HCT116 (cell line): ENCODE measurements around the gene ATP2A3.

Experiments
- CTCF ChIP-seq, 3 experiments: fragments of 200-600 bp in 1 of 3; sonication (generic) in 1 of 3; IDR thresholded peaks in 2 of 3; conservative IDR thresholded peaks in 1 of 3; 2 replicates each; pipeline ENCODE4 v1.5.1; 2012 to 2017; ENCODE audit warnings: low read depth in 2 of 3, low read length in 2 of 3, antibody characterized with exemption in 1 of 3, borderline replicate concordance in 1 of 3, control low read depth in 1 of 3, mild to moderate bottlenecking in 1 of 3, mixed read lengths in 1 of 3, mixed run types in 1 of 3, moderate library complexity in 1 of 3; ENCODE audit not compliant: insufficient read depth in 1 of 3
- EZH2 ChIP-seq: fragments of 200-600 bp; sonication (generic); IDR thresholded peaks from 2 replicates; pipeline ENCODE4 v1.6.1; 2017; ENCODE audit warnings: antibody characterized with exemption, mixed run types
- FOSL1 ChIP-seq: IDR thresholded peaks from 2 replicates; pipeline ENCODE4 v1.6.1; 2012; ENCODE audit warnings: low read depth
- JUND ChIP-seq: IDR thresholded peaks from 2 replicates; pipeline ENCODE4 v1.6.1; 2012
- MAX ChIP-seq: IDR thresholded peaks from 2 replicates; pipeline ENCODE4 v1.6.1; 2012
- POLR2A ChIP-seq: IDR thresholded peaks from 2 replicates; pipeline ENCODE4 v1.7.0; 2011; ENCODE audit warnings: borderline replicate concordance; ENCODE audit not compliant: insufficient read depth, insufficient read length; ENCODE audit errors: extremely low read depth
- POLR2AphosphoS5 ChIP-seq: IDR thresholded peaks from 2 replicates; pipeline ENCODE4 v1.6.1; 2011; ENCODE audit warnings: mild to moderate bottlenecking, low read depth, low read length, moderate library complexity
- RAD21 ChIP-seq: IDR thresholded peaks from 2 replicates; pipeline ENCODE4 v1.6.1; 2012; ENCODE audit warnings: low read depth, mild to moderate bottlenecking
- REST ChIP-seq: IDR thresholded peaks from 2 replicates; pipeline ENCODE4 v1.6.1; 2012; ENCODE audit warnings: low read depth
- SP1 ChIP-seq: IDR thresholded peaks from 2 replicates; pipeline ENCODE4 v1.6.1; 2012; ENCODE audit warnings: low read depth
- SRF ChIP-seq: IDR thresholded peaks from 2 replicates; pipeline ENCODE4 v1.6.1; 2012; ENCODE audit warnings: low read depth
- ZFX ChIP-seq: fragments of 450-650 bp; IDR thresholded peaks from 2 replicates; pipeline ENCODE4 v1.6.1; 2017

GRCh38 chr17:3973495-3974137 is 9.4 kb upstream of the ATP2A3 start:
- TF ChIP-seq CTCF (IDR thresholded peaks at IDR 0.05 in 2 of 3, conservative IDR thresholded peaks at IDR 0.05 in 1 of 3; ENCODE audit: borderline replicate concordance in 1 of 3, insufficient read depth in 1 of 3, low read depth in 2 of 3, low read length in 2 of 3) (no peak), POLR2A (no peak), EZH2 (no peak), RAD21 (no peak), SP1 (no peak), POLR2AphosphoS5 (no peak), JUND (no peak), SRF (no peak), MAX (no peak), FOSL1 (no peak), ZFX (no peak), REST (no peak)
